Neural progenitor cell (in vitro differentiated cells): ENCODE data around the gene STK26.

ENCODE experiments used
- EZH2 ChIP-seq: fragments of 200-600 bp; sonication (generic); IDR thresholded peaks from 2 replicates; pipeline ENCODE4 v1.6.1; 2017; ENCODE audit warnings: antibody characterized with exemption, mild to moderate bottlenecking, moderate library complexity
- EZH2phosphoT487 ChIP-seq: fragments of 200-600 bp; sonication (generic); IDR thresholded peaks from 2 replicates; pipeline ENCODE4 v1.6.1; 2017; ENCODE audit warnings: antibody characterized with exemption

DNA sequence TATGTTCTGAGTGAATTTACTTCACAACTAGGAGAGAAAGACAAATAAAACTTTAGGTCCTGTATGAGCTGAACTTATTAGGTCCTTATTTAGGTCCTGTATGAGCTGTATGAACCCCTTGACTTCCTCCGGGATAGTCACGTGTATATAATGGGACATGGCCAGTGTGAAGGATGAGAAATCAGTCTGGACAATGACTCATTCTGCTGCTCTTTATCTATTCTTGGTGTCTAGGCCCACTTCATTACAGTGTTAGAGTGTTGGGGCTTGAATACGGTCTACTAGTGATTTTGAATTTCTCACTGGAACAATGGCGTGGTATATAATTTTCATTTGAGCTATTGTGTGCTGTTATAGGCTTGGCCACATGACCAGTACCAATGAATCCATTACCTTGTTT lies 21.9 kb downstream of the STK26 start:
- TF ChIP-seq EZH2phosphoT487 (no peak), EZH2 (no peak)
